Measurements from ENCODE around the gene ERGIC1. TPM values are rescaled to one million over a fixed set of nuclear protein-coding genes. Genes with fewer than 3 reads are reported as not detected.

Gene ERGIC1
- 114 and 220 TPM in 2 replicates for total RNA-seq (ENCODE audit: low replicate concordance)

GRCh38 chr5:172833686-172834414, at the start of gene ERGIC1:
TSS of gene ERGIC1 (plus strand) at chr5:172834251. CDS start at chr5:172834414, 163 bp downstream.

GRCh38 chr5:172983542-172984243, 149.6 kb downstream of the ERGIC1 start, which contains the start of gene ATP6V0E1:
TSS of gene ATP6V0E1 (plus strand) at chr5:172983771. CDS start at chr5:172983861, 90 bp downstream.

Other genes with a start within 250 kb of the ERGIC1 start
- gene NEURL1B, start 193.0 kb upstream of the ERGIC1 start, total RNA-seq (ENCODE audit: low replicate concordance), result 0.30 and 1.1 TPM in 2 replicates
- gene DUSP1, start 63.1 kb upstream of the ERGIC1 start, total RNA-seq (ENCODE audit: low replicate concordance), result 41.5 and 80.1 TPM in 2 replicates
- 68.8 and 74.6 TPM in 2 replicates for gene RPL26L1, start 125.2 kb downstream of the ERGIC1 start, total RNA-seq (ENCODE audit: low replicate concordance)
- 266 and 389 TPM in 2 replicates for gene ATP6V0E1, start 149.5 kb downstream of the ERGIC1 start, total RNA-seq (ENCODE audit: low replicate concordance)
- gene CREBRF, start 222.1 kb downstream of the ERGIC1 start, total RNA-seq (ENCODE audit: low replicate concordance), result 10.8 and 32.9 TPM in 2 replicates

Measured in smooth muscle cell of the coronary artery (primary cell).